ENCODE measurements around the gene REPS1.
"Not testable (repeated sequence)": the region's sequence is repeated elsewhere in the genome, so short reads cannot be mapped to it uniquely, and the experiment has no call there.

The REPS1 gene, protein sequence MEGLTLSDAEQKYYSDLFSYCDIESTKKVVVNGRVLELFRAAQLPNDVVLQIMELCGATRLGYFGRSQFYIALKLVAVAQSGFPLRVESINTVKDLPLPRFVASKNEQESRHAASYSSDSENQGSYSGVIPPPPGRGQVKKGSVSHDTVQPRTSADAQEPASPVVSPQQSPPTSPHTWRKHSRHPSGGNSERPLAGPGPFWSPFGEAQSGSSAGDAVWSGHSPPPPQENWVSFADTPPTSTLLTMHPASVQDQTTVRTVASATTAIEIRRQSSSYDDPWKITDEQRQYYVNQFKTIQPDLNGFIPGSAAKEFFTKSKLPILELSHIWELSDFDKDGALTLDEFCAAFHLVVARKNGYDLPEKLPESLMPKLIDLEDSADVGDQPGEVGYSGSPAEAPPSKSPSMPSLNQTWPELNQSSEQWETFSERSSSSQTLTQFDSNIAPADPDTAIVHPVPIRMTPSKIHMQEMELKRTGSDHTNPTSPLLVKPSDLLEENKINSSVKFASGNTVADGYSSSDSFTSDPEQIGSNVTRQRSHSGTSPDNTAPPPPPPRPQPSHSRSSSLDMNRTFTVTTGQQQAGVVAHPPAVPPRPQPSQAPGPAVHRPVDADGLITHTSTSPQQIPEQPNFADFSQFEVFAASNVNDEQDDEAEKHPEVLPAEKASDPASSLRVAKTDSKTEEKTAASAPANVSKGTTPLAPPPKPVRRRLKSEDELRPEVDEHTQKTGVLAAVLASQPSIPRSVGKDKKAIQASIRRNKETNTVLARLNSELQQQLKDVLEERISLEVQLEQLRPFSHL

DNA sequence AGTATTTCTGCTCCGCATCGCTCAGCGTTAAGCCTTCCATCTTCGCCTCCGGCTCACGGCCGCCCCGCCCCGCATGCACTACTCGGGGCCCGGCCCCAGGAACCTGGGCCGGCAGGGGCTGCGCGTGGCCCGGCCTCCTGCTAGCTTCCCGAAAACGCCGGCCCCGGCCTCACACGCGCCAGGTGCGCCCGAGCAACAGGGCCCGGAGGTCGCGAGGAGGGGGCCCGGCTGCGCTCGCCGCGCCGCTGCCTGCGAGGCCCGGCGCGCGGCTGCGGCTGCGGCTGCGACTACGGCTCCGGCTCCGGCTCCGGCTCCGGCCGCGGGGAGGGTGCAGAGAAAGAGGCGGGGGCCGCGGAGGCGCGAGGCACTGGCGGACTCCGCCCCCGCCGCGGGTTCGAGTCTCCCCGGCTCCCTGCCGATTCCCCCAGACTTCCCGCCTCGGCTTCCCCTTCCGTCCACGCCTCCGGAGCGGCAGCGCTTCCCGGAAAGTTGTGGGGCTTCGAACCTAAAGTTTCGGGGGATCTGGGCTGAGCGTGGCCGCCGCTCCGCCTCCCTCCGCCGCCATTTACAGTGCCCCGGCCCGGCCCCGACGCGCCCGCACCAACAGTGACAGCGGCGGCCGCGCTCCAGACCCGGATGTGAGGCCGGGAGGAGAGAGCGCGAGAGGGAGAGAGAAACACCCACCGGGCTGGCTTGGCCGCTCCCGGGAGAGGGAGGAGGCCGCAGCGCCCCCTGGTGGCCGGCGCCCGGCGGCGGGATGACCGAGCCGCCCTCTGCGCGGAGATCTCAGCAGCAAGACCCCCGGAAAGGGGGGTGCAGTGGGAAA is at the start of gene REPS1:
REPS1 (minus strand) TSS at position 611 of the 826 bp plus-strand sequence; CDS start at position 40, 571 bp downstream.
- peak; percentile 94 for DNase-seq (ENCODE audit: low spot score)

DNA sequence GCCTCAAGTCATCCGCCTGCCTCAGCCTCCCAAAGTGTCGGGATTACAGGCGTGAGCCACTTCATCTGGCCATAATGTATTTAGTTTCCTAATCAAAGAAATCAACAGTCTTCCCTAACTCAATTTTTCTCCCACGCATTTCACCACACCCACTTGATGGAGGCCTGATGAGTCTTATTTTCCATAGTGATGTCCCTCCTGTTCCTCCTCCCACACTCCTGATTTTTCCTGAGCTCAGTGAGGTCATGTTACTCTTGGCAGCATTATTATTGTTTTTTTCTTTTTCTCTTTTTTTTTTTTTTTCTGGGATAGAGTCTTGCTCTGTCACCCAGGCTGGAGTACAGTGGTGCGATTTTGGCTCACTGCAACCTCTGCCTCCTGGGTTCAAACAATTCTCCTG is 49.4 kb upstream of the REPS1 start:
- no peak for DNase-seq (ENCODE audit: low spot score)

DNA sequence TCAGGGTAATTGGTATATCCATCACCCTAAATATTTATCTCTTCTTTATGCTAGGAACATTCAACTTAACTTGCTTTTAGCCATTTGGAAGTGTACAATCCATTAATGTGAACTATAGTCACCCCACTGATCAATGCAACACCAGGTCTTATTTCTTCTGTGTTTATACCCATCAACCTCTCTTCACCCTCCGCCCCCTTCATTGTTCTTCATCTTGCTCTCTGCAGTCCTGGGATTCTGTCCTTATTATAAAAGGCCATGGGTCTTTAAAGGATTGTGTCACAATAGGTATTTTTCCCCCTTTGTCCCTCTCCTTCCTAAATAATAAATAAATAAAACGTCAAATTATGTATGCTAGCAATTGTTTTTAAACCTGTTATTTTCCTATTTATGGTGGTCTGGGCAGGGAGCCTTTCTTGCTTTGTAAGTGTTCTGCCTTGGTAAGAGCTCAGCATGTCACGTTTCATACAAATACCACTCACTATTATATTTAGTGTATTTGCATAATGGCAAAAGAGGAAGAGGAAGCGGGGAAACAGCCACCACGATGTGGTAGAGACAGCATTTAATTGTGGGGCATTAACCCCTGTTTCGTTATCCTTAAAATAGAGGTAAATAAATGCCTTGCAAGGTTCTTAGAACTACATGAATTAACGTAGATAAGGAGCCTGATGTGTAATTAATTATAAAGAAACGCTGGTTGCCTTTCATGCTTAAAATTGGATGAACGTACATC is 42.3 kb upstream of the REPS1 start:
- DNase-seq (ENCODE audit: low spot score): peak; percentile 86

DNA sequence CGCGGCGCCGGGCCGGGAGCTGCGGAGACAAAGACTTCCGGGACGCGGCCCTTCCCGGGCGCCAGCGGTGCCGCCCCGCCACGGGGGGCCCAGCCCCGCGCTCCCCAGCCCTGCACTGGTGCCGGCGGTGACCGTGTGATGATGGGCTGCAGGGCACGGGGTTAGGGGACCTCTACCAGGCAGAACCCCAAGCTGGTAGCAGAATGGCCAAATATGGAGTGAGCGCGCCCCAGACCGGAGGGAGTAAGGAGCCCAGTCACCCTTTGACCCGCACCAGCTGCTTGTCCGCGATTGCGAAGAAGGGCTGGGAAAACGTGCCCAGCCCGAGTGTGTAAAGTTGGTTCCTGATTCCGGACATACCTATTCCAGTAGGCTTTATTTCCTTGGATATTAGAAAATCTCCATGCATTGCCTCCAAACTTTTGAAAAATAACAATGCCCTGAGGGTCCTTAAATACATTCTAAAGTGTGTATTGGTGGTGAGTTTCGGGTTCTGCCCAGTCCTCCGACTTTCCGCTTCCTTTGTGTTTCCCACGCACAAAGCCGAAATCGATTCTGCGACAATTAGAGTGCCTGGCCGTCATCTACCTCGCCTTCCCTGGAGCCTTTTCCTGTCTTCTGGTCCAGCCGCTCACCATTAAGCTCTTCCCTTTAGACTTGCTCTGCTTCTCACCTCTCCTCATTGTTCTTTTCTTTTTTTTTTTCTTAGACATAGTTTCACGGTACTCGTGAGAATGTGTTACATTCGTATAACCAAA is 41.6 kb upstream of the REPS1 start:
- peak; percentile 34 for DNase-seq (ENCODE audit: low spot score)

DNA sequence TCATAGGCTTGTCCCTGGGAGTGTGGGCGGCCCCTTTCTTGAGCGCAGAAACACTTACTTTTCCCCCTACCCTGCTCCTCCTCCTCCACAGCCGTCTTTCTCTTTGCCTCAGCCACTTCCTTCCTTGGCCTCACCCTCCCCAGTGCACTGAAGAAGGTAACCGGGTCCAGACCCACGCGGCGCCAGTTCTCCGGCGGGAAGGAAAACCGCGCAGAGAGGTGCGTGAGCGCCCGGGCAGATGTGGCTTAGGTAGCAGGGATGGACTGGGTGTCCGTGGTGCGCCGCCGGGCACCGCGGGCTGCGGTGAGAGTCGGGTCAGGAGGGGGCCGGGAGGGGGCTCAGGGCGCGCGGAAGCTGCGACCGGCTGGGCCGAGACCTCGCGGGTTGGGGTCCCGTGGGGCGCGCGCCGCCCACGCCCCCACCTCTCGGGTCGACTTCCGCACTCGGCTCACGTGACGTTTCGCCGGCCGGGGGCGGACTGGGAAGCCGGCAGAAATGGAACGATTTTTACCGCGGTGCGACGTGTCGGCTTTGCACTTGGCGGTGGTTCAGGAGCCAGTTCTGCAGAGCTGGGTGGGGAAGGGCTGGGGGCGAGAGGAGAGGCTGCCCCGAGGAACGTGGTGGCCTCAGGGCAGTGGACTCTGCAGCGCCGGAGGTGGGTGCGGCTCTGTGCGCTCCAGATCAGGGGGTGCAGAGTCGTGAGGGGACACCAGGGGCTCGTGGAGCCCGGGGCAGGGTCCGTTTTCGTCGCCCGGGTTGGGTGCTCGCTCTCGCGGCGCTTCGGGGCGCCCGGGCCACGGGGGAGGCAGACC is 40.8 kb upstream of the REPS1 start, which contains the start of gene ABRACL:
ABRACL (plus strand) TSS at position 88 of the 812 bp plus-strand sequence. CDS start 5,416 bp downstream, outside the sequence.
- peak; percentile 79 for DNase-seq (ENCODE audit: low spot score)

DNA sequence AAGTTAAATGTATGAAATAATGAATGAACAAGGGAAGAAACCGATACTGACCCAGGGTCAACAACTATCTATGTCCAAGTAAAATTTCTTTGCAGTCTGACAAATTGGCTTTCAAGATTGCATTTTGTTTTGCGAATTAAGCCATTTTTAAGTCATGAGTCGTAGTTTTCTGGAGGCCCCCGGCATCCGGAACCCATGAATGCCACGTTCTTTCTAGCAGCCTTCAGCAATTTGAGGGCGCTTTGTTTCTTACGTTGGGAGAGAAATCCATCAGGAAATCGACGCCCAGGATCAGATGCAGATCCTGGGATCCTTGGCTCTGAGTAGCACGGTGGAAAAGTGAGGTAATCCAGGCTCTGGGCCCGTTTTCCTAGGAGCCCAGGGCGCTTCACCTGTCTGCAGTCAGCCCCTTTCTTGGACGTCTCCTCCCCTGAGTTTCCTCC is 40.2 kb upstream of the REPS1 start:
- no peak for DNase-seq (ENCODE audit: low spot score)

DNA sequence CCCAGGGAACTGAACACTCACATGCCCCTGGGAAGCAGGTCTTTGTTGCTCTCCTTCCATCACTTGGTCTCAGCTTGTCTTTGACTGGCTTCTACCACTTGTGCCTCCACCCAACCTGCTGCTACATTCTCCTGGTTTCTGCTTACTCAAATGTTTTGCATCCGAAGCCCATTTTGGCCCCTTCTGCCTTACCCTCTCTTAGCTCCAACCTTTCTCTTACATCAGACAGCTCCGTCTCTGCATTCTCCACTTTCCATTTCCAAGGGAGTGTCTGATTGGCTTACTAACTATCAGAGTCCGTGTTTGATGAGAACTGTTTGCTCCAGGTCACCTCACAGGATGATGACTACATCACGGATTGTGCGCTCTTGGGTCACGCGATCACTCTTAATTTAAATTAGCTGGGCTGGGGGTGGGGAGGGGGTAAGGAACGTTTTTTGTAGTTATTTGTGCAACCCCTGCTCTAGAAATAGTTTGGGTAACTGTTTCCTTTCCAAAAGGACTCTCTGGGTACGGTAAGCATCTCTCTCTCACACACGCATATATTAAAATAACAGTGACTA is 39.6 kb upstream of the REPS1 start:
- peak; percentile 14 for DNase-seq (ENCODE audit: low spot score)

DNA sequence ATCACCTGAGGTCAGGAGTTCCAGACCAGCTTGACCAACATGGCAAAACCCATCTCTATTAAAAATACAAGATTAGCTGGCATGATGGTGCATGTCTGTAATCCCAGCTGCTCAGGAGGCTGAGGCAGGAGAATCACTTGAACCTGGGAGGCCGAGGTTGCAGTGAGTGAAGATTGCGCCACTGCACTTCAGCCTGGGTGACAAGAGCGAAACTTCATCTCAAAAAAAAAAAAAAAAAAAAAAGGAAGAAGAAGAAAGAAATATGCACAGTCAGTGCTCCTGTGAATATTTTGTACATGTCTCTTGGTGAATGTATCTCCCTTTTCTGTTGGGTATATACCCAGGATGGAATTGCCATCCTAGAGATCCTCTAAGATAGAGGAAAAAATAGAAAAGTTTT is 37.4 kb upstream of the REPS1 start:
- not testable (repeated sequence) for DNase-seq (ENCODE audit: low spot score)

DNA sequence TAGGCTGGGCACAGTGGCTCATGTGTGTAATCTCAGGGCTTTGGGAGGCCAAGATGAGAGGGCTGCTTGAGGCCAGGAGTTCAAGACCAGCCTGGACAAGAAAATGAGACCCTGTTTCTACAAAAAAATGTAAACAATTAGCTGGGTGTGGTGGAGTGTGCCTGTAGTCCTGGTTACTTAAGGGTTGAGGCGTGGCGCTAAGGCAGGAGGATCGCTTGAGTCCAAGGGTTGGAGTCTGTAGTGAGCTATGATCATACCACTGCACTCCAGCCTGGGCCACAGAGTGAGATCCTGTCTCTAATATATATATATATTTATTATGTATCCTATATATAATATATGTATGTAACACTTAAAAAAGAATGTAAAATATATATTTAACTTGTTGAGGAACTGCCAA is 32.6 kb upstream of the REPS1 start:
- no peak for DNase-seq (ENCODE audit: low spot score)

DNA sequence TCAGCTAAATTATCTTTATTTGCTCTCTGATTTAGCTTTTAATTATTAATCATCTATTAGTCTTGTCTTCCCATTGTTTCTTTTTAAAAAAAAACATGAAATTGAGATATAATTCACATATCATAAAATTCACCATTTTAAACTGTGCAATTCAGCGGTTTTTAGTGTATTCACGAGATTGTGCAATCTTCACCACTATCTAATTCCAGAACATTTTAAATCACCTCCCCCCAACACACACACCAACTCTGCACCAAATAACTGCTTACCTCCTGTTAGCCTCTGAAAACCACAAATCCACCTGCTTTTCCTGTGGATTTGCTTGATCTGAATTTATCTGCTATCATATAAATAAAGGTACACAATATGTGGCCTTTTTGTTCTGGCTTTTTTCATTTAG is 31.7 kb upstream of the REPS1 start:
- no peak for DNase-seq (ENCODE audit: low spot score)

DNA sequence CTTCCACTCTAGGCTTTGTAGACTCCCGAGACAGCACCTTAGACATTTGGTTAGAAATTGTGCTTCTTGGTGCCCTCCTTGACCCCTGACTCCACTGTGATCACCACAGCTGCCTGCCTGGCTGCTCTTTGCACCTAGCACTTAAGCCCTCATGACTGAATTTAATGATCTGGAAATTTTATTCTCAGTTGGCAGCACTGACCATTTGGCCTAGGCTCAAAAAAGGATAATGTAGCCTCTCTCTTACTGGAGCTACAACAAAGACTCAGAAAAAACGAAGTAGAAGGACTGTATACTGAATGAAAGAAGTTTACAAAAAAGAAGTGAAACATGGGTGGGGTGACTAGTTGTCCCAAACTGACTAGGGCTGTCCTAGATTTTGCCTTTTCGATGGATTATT is 29.2 kb upstream of the REPS1 start:
- no peak for DNase-seq (ENCODE audit: low spot score)

DNA sequence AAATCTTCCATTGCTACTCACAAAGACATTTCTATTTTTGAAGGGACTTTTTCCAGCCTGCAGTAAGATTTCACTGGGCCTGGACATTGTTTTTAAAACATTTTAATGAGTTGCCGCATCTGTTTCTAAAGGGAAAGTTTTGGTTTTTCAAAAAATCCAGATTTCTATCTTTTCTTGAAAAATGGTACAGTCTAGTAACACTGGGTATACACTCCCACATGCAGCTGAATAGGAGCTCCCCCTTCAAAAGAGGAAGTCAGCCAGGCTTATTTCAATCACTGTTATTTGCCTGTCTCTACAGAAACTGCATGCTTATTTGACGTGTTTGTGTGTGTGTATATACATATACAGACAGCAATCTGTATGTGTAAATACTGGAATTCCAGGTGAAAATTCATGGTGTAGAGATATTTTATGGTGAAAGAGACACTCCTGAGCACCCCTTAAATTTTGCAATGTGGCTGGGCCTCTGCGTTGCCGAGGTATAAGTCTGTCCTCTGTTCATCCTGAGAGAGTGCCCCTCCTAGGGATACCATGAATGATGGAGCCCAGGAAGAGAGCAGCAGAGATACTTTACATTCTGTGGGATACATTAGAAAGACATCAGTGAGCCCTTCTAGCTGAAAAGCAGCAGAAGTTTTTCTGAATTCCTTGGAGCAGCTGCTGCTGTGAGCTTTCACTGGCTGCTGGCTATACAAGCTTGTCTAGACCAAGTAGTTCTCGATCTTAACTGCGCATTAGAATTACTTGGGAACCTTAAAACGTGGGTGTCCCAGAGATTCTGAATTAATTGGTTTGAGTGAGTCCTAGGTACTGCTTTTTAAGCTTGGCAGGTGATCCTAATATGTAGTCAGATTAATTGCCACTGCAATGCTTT is 28.5 kb upstream of the REPS1 start:
- DNase-seq (ENCODE audit: low spot score): peak; percentile 75

DNA sequence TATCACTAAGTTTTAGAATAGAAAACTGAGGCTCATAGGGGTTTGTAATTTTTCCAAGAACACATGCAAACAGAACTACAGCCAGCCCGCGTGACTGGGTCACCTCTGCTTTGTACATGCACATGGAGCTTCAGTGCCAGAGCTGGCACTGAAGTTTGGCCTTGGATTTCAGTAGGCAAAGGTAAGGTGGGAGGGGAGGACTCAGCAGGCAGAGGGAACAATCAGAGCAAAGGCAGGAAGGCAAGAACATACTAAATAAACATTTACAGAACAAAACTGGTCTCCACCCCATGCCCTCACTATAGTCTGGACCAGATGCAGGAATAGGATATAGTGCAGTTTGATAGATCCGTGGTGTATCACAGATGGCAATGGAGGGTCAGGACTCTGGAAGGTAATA is 26.9 kb upstream of the REPS1 start:
- DNase-seq (ENCODE audit: low spot score): no peak

DNA sequence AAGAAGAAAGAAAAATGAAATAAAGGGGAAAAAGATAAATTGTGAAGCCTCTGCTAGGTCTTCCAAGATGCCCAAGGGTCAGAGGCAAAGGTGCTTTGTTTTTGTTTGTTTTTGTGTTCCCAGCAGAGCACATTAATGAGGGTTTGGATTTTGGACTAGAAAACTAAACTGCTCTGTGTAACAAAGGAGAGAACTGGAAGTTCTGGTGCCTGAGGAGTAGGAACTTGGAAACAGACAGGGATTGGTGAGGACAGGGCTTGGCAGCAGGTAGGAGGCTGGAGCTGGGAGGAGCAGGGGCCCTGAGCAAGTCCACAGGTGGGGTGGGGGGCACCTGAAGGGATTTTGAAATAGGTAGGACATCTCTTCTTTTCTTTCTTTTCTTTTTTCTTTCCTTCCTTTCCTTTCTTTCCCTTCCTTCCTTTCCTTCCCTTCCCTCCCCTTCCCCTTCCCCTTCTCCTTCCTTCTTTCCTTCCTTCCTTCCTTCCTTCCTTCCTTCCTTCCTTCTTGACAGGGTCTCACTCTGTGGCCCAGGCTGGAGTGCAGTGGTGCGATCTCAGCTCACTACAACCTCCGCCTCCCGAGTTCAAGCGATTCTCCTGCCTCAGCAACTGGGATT is 25.2 kb upstream of the REPS1 start:
- no peak for DNase-seq (ENCODE audit: low spot score)

DNA sequence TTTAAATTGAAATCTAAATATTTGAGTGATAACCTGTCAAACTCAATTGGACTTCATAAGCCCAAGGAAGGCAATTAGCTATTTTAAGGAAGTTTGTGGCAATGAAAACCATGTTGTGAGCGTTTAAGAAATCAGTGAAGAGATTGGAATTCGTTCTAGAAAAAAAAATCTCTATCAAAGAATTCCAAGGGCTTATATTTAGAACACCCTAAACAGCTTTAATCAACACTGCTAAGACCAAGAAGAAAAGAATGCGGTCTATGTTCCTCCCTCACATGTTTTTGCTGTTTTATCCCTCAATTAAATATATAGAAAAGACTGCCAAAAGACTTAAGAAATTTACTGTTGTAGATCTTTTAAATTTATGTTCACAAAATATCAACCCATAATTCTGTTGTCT is 23.9 kb upstream of the REPS1 start:
- no peak for DNase-seq (ENCODE audit: low spot score)

DNA sequence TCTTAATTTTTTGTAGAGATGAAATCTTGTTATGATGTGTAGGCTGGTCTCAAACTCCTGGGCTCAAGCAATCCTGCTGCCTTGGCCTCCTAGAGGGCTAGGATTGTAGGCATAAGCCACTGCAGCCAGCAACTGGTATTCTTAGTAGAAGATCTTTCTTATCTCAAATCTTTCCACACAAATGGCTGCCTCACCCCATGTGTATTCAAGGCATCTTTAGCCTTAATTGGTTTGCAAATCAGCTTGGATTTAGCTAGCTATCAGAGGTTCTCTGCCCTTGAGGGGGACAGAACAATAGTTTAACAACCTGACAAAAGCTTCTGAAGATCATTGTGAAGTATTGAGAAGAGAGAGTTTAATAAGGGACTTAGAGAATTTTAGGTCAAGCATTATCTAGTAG is 22.6 kb upstream of the REPS1 start:
- DNase-seq (ENCODE audit: low spot score): no peak

DNA sequence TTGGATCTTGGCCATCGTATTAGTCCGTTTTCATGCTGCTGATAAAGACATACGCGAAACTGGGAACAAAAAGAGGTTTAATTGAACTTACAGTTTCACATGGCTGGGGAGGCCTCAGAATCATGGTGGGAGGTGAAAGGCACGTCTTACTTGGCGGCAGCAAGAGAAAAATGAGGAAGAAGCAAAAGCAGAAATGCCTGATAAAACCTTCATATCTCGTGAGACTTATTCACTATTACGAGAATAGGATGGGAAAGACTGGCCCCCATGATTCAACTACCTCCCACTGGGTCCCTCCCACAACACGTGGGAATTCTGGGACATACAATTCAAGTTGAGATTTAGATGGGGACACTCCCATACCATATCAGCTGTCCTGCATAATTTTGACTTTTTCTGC is 20.1 kb upstream of the REPS1 start:
- DNase-seq (ENCODE audit: low spot score): no peak

DNA sequence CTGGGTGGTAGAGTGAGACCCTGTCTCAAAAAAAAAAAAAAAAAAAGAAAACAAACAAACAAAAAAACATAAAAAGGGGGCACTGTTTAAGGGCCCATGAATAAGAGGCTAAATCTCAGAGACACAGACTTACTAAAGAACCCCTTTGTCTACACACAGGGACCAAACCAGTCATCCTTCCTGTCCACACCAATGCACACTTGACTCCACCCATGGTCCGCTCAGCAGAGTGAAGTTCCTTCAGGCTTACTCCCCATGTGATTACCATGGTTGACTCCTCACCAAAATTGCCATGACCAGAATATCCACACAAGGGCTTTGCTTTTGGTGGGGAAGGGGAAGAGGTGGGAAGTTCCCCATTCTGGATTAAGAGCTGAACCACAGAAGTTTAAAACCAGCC is 19.4 kb upstream of the REPS1 start:
- DNase-seq (ENCODE audit: low spot score): no peak

Measured in NAMALWA (cell line).